ENCODE data around the gene PYGO2.

DNA sequence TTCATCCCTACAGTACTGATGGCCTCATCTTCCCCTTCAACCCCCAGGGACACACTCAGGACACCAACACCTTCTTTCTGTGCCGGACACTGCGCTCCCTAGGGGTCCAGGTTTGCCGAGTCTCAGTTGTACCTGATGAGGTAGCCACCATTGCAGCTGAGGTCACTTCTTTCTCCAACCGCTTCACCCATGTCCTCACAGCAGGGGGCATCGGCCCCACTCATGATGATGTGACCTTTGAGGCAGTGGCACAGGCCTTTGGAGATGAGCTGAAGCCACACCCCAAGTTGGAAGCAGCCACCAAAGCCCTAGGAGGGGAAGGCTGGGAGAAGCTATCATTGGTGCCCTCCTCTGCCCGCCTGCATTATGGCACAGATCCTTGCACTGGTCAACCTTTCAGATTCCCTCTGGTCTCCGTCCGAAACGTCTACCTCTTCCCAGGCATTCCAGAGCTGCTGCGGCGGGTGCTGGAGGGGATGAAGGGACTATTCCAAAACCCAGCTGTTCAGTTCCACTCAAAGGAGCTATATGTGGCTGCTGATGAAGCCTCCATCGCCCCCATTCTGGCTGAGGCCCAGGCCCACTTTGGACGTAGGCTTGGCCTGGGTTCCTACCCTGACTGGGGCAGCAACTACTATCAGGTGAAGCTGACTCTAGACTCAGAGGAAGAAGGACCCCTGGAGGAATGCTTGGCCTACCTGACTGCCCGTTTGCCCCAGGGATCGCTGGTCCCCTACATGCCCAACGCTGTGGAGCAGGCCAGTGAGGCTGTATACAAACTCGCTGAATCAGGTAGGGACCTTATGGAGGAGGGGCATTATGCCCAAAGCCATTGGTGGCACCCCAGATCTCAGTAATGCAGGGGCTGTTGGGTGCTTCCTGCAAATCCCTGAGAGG, 26.7 kb upstream of the PYGO2 start:
- TF ChIP-seq, protein P1, sequence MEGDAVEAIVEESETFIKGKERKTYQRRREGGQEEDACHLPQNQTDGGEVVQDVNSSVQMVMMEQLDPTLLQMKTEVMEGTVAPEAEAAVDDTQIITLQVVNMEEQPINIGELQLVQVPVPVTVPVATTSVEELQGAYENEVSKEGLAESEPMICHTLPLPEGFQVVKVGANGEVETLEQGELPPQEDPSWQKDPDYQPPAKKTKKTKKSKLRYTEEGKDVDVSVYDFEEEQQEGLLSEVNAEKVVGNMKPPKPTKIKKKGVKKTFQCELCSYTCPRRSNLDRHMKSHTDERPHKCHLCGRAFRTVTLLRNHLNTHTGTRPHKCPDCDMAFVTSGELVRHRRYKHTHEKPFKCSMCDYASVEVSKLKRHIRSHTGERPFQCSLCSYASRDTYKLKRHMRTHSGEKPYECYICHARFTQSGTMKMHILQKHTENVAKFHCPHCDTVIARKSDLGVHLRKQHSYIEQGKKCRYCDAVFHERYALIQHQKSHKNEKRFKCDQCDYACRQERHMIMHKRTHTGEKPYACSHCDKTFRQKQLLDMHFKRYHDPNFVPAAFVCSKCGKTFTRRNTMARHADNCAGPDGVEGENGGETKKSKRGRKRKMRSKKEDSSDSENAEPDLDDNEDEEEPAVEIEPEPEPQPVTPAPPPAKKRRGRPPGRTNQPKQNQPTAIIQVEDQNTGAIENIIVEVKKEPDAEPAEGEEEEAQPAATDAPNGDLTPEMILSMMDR (conservative IDR thresholded peaks at IDR 0.05): no peak
- TF ChIP-seq ZFX (IDR thresholded peaks at IDR 0.05): no peak
